K562 (cell line): Measurements from ENCODE around the gene MLANA. TPM values are rescaled to one million over a fixed set of nuclear protein-coding genes. Genes with fewer than 3 reads are reported as not detected.
A peak's percentile ranks its signal among the peaks of the same experiment; 100 is the strongest.

ENCODE experiments used
- ATF7 ChIP-seq: fragments of 450-650 bp; IDR thresholded peaks from 2 replicates; pipeline ENCODE4 v1.7.1; 2014; ENCODE audit warnings: mild to moderate bottlenecking, moderate library complexity
- BHLHE40 ChIP-seq: IDR thresholded peaks from 2 replicates; pipeline ENCODE4 v1.6.1; 2011; ENCODE audit warnings: low read length, improper control_type of control experiment
- CBFB ChIP-seq: sonication (generic); formaldehyde crosslinking; IDR thresholded peaks from 2 replicates; pipeline ENCODE4 v1.4.0; 2020; ENCODE audit warnings: mild to moderate bottlenecking, missing genetic modification reagents
- CHD2 ChIP-seq: IDR thresholded peaks from 2 replicates; pipeline ENCODE4 v1.6.1; 2011; ENCODE audit warnings: low read depth, low read length
- ERF ChIP-seq: fragments of 450-650 bp; formaldehyde crosslinking; IDR thresholded peaks from 2 replicates; pipeline ENCODE4 v1.4.0; 2020; ENCODE audit warnings: mild to moderate bottlenecking, mixed read lengths
- ETV1 ChIP-seq: fragments of 450-650 bp; conservative IDR thresholded peaks from 2 replicates; pipeline ENCODE4 v1.6.1; 2016; ENCODE audit warnings: missing genetic modification characterization, control low read depth, low read depth, missing compliant biosample characterization
- EWSR1 ChIP-seq: fragments of 450-650 bp; IDR thresholded peaks from 2 replicates; pipeline ENCODE4 v1.6.1; 2018; ENCODE audit warnings: borderline replicate concordance, mild to moderate bottlenecking, low read depth, moderate library complexity; ENCODE audit not compliant: partially characterized antibody
- FOXA1 ChIP-seq: fragments of 450-650 bp; IDR thresholded peaks from 2 replicates; pipeline ENCODE4 v1.6.1; 2016; ENCODE audit warnings: mild to moderate bottlenecking, borderline replicate concordance
- GATAD2B ChIP-seq: fragments of 450-650 bp; IDR thresholded peaks from 2 replicates; pipeline ENCODE4 v1.6.1; 2017; ENCODE audit warnings: mild to moderate bottlenecking, borderline replicate concordance
- HMGN3 ChIP-seq: IDR thresholded peaks from 2 replicates; pipeline ENCODE4 v1.6.1; 2011; ENCODE audit warnings: borderline replicate concordance, low read depth, mild to moderate bottlenecking, mixed read lengths, low read length; ENCODE audit not compliant: insufficient read length; ENCODE audit errors: extremely low read depth
- L3MBTL2 ChIP-seq: fragments of 450-650 bp; IDR thresholded peaks from 2 replicates; pipeline ENCODE4 v1.6.1; 2016; ENCODE audit warnings: mild to moderate bottlenecking, moderate library complexity
- LARP7 ChIP-seq: fragments of 450-650 bp; IDR thresholded peaks from 2 replicates; pipeline ENCODE4 v1.6.1; 2016
- MBD1 ChIP-seq: fragments of 250-450 bp; sonication (Bioruptor Pico); IDR thresholded peaks from 2 replicates; pipeline ENCODE4 v1.8.0; 2022; ENCODE audit warnings: inconsistent platforms
- MECOM ChIP-seq: fragments of 250-450 bp; sonication (Bioruptor Pico); IDR thresholded peaks from 2 replicates; pipeline ENCODE4 v1.8.0; 2022; ENCODE audit warnings: inconsistent platforms
- MLX ChIP-seq, 2 experiments: fragments of 450-650 bp in 1 of 2; sonication (generic) in 1 of 2; formaldehyde crosslinking; conservative IDR thresholded peaks; 2 replicates each; pipeline versions ENCODE4 v1.4.0 to v1.8.1; 2020 to 2022; ENCODE audit warnings: mild to moderate bottlenecking in 1 of 2, missing genetic modification reagents in 1 of 2
- NCOR1 ChIP-seq: fragments of 450-650 bp; IDR thresholded peaks from 2 replicates; pipeline ENCODE4 v1.6.1; 2016; ENCODE audit warnings: mild to moderate bottlenecking, moderate library complexity
- NFATC3 ChIP-seq: fragments of 450-650 bp; IDR thresholded peaks from 2 replicates; pipeline ENCODE4 v1.6.1; 2017; ENCODE audit warnings: mild to moderate bottlenecking
- SMARCA4 ChIP-seq: fragments of 450-650 bp; IDR thresholded peaks from 2 replicates; pipeline ENCODE4 v1.6.1; 2016
- TCF7L2 ChIP-seq: fragments of 150-350 bp; IDR thresholded peaks from 2 replicates; pipeline ENCODE4 v1.6.1; 2016; ENCODE audit warnings: low read depth, mild to moderate bottlenecking, low read length, moderate library complexity
- ZNF384 ChIP-seq: IDR thresholded peaks from 2 replicates; pipeline ENCODE4 v1.6.1; 2012; ENCODE audit warnings: low read depth, low read length, improper control_type of control experiment
- ZNF511 ChIP-seq: sonication (generic); formaldehyde crosslinking; IDR thresholded peaks from 2 replicates; pipeline ENCODE4 v1.8.0; 2022; ENCODE audit warnings: mild to moderate bottlenecking, missing genetic modification reagents
- ZNF695 ChIP-seq: fragments of 450-650 bp; formaldehyde crosslinking; IDR thresholded peaks from 2 replicates; pipeline ENCODE4 v1.4.0; 2020; ENCODE audit warnings: mild to moderate bottlenecking, moderate library complexity
- ZNF696 ChIP-seq: fragments of 250-450 bp; sonication (Bioruptor Pico); conservative IDR thresholded peaks from 2 replicates; pipeline ENCODE4 v1.4.0; 2020; ENCODE audit warnings: mild to moderate bottlenecking, moderate library complexity
- polyA plus RNA-seq, 8 experiments: library from polyadenylated mRNA; depleted of rRNA in 4 of 8; stranded (reverse) in 5 of 8; unstranded in 3 of 8; fragments of >200 nt; fragmentation: Nextera tagmentation in 2 of 8; fragmentation: Illumina TruSeq in 1 of 8; extraction: Ambion mirVana in 2 of 8; extraction: Trizol in 1 of 8; gene quantifications; 2 replicates each; pipeline versions ENCODE4 v1.2.1 to v1.2.3, GENCODE V29; 2011 to 2014; ENCODE audit warnings: inconsistent platforms in 1 of 8, missing spikeins in 1 of 8
- total RNA-seq, 7 experiments: library from RNA; depleted of rRNA in 6 of 7; stranded (reverse); fragments of >200 nt in 6 of 7; fragmentation: Illumina TruSeq in 2 of 7; extraction: Trizol in 2 of 7; gene quantifications; 2 replicates each; pipeline versions ENCODE4 v1.2.1 to v1.2.3, GENCODE V29; 2011 to 2021; ENCODE audit warnings: low replicate concordance in 1 of 7
- TF ChIP-seq, protein P1 (sequence below): fragments of 450-650 bp; formaldehyde crosslinking; IDR thresholded peaks from 2 replicates; pipeline ENCODE4 v1.4.0; 2020; ENCODE audit warnings: mild to moderate bottlenecking
- TF ChIP-seq, protein P2 (sequence below), 3 experiments: fragments of 200-800 bp in 1 of 3; sonication (Bioruptor generic) in 1 of 3; sonication (generic) in 1 of 3; formaldehyde crosslinking in 1 of 3; IDR thresholded peaks; 2 replicates each; pipeline versions ENCODE4 v1.6.1 to v1.8.0; 2016 to 2022; ENCODE audit warnings: mild to moderate bottlenecking in 2 of 3, missing compliant biosample characterization in 2 of 3, missing genetic modification characterization in 2 of 3, missing genetic modification reagents in 1 of 3

MLANA gene
- total and polyA plus RNA-seq, 9 of the 15 experiments (the other 6 are each of a cell fraction or from before 2014, with no cell fraction given): not detected

- no peak for TF ChIP-seq TCF7L2
- no peak for TF ChIP-seq NFATC3
- no peak for TF ChIP-seq ERF (CRISPR knock-in tag)
- TF ChIP-seq MLX (CRISPR knock-in tag; conservative IDR thresholded peaks at IDR 0.05): no peak
- TF ChIP-seq CBFB (CRISPR knock-in tag): no peak
- TF ChIP-seq FOXA1: no peak
- TF ChIP-seq MECOM (CRISPR knock-in tag): no peak
- peak; percentile 47 for TF ChIP-seq L3MBTL2
- TF ChIP-seq GATAD2B: peak; percentile 64; the same call in 1 of the 2 replicates
- TF ChIP-seq LARP7: no peak
- no peak for TF ChIP-seq HMGN3
- no peak for TF ChIP-seq ZNF384
- TF ChIP-seq SMARCA4: peak; percentile 96
- peak; percentile 92 for TF ChIP-seq ATF7
- no peak for TF ChIP-seq EWSR1
- no peak for TF ChIP-seq BHLHE40
- TF ChIP-seq, protein P1, sequence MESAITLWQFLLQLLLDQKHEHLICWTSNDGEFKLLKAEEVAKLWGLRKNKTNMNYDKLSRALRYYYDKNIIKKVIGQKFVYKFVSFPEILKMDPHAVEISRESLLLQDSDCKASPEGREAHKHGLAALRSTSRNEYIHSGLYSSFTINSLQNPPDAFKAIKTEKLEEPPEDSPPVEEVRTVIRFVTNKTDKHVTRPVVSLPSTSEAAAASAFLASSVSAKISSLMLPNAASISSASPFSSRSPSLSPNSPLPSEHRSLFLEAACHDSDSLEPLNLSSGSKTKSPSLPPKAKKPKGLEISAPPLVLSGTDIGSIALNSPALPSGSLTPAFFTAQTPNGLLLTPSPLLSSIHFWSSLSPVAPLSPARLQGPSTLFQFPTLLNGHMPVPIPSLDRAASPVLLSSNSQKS (CRISPR knock-in tag): no peak
- peak; percentile 83 for TF ChIP-seq NCOR1
- no peak for TF ChIP-seq ETV1
- TF ChIP-seq, protein P2, sequence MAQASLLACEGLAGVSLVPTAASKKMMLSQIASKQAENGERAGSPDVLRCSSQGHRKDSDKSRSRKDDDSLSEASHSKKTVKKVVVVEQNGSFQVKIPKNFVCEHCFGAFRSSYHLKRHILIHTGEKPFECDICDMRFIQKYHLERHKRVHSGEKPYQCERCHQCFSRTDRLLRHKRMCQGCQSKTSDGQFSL (CRISPR knock-in tag; IDR thresholded peaks at IDR 0.05): no peak
- TF ChIP-seq, protein P2 (tag; IDR thresholded peaks at IDR 0.05): no peak
- TF ChIP-seq CHD2: no peak
- TF ChIP-seq ZNF696 (CRISPR knock-in tag): no peak
- no peak for TF ChIP-seq MBD1
- TF ChIP-seq ZNF695 (CRISPR knock-in tag): no peak
- no peak for TF ChIP-seq ZNF511
Measured at GRCh38 chr9:5879419-5880181, 11.1 kb upstream of the MLANA start (continued).
